H1 (cell line): ENCODE data around the gene UIMC1. TPM values are rescaled to one million over a fixed set of nuclear protein-coding genes. Genes with fewer than 3 reads are reported as not detected.

ENCODE experiments used
- CHD2 ChIP-seq: IDR thresholded peaks from 2 replicates; pipeline ENCODE4 v1.6.1; 2012; ENCODE audit warnings: low read length, improper control_type of control experiment
- HDAC2 ChIP-seq, 2 experiments: fragments of 300-600 bp in 1 of 2; sonication (generic) in 1 of 2; IDR thresholded peaks; 2 replicates each; pipeline ENCODE4 v1.6.1; 2011 to 2012; ENCODE audit warnings: low read depth in 2 of 2, low read length in 2 of 2, mild to moderate bottlenecking in 2 of 2, moderate library complexity in 2 of 2, borderline replicate concordance in 1 of 2, inconsistent platforms in 1 of 2
- KDM4A ChIP-seq: IDR thresholded peaks from one replicate; pipeline ENCODE4 v1.7.1; 2012; ENCODE audit warnings: low read depth, mild to moderate bottlenecking, moderate library complexity, low read length, inconsistent platforms; ENCODE audit not compliant: severe bottlenecking
- PHF8 ChIP-seq: fragments of 200-600 bp; sonication (generic); conservative IDR thresholded peaks from 2 replicates; pipeline ENCODE4 v1.7.1; 2012; ENCODE audit warnings: low read depth, mild to moderate bottlenecking, inconsistent platforms, low read length, moderate library complexity
- RNF2 ChIP-seq: fragments of 200-900, 300-1000 bp; sonication (generic); IDR thresholded peaks from 2 replicates; pipeline ENCODE4 v1.7.1; 2016; ENCODE audit warnings: borderline replicate concordance, low read depth, mild to moderate bottlenecking, antibody characterized with exemption, low read length; ENCODE audit not compliant: poor library complexity, severe bottlenecking; ENCODE audit errors: missing control alignments
- SIRT6 ChIP-seq: IDR thresholded peaks from one replicate; pipeline ENCODE4 v1.7.1; 2012; ENCODE audit warnings: low read length, inconsistent platforms
- TAF7 ChIP-seq: optimal IDR thresholded peaks from 2 replicates; pipeline ENCODE3; 2011; ENCODE audit warnings: low read depth, mild to moderate bottlenecking, inconsistent platforms, low read length, moderate library complexity, borderline replicate concordance
- TBP ChIP-seq: IDR thresholded peaks from 2 replicates; pipeline ENCODE4 v1.6.1; 2011; ENCODE audit warnings: low read depth, low read length, improper control_type of control experiment
- ZNF274 ChIP-seq: IDR thresholded peaks from 2 replicates; pipeline ENCODE4 v1.7.0; 2012; ENCODE audit warnings: low read length, borderline replicate concordance; ENCODE audit errors: extremely low read depth
- polyA plus RNA-seq, 7 experiments: library from polyadenylated mRNA; depleted of rRNA in 3 of 7; stranded (reverse) in 5 of 7; unstranded in 2 of 7; fragments of >200 nt in 5 of 7; fragments of 200-250 nt in 2 of 7; gene quantifications; 1 replicate in 5 of 7; 2 replicates in 1 of 7; 4 replicates in 1 of 7; pipeline versions ENCODE4 v1.2.1 to v1.2.3, GENCODE V29; 2011 to 2013; ENCODE audit warnings: missing spikeins in 2 of 7, mixed read lengths in 2 of 7
- total RNA-seq: library from RNA; stranded (reverse); fragmentation: NEBNext Ultra II Directional; extraction: Animal tissue kit (Norgen Biotek cat#: 25700); gene quantifications from 2 replicates; pipeline ENCODE4 v1.2.1, GENCODE V29; 2021
- TF ChIP-seq, protein P1 (sequence below): fragments of 300-600 bp; sonication (generic); IDR thresholded peaks from 2 replicates; pipeline ENCODE4 v1.7.1; 2012; ENCODE audit warnings: low read length, moderate library complexity, mild to moderate bottlenecking, inconsistent platforms; ENCODE audit not compliant: insufficient replicate concordance

UIMC1 gene
- total and polyA plus RNA-seq, 2 of the 8 experiments (the other 6 are each of a cell fraction or from before 2014, with no cell fraction given), result 12.8 to 43.7 TPM

DNA sequence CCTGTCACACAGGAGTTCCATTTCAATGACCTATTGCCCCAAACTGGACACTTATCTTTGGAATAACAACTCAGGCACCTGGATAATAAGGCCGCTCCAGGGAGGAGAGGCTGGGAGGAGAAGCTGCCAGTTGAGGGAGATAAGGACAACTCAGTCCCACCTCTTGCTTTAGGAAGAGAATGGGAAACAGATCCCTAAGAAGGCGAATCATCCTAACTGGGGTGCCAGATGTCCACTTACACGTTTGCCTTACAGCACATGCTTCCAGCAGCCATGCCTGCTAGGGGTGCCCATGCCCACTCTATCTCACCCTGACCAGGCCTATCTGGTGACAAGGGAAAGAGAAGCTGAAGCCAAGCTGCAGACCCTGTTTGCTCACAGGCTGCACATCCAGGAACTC lies 113.9 kb downstream of the UIMC1 start (continued):
- TF ChIP-seq KDM4A, result no peak
- no peak for TF ChIP-seq HDAC2 (IDR thresholded peaks at IDR 0.05; ENCODE audit: borderline replicate concordance in 1 of 2, low read depth in 2 of 2, low read length in 2 of 2)
- TF ChIP-seq CHD2, result no peak
- no peak for TF ChIP-seq ZNF274
- TF ChIP-seq, protein P1, sequence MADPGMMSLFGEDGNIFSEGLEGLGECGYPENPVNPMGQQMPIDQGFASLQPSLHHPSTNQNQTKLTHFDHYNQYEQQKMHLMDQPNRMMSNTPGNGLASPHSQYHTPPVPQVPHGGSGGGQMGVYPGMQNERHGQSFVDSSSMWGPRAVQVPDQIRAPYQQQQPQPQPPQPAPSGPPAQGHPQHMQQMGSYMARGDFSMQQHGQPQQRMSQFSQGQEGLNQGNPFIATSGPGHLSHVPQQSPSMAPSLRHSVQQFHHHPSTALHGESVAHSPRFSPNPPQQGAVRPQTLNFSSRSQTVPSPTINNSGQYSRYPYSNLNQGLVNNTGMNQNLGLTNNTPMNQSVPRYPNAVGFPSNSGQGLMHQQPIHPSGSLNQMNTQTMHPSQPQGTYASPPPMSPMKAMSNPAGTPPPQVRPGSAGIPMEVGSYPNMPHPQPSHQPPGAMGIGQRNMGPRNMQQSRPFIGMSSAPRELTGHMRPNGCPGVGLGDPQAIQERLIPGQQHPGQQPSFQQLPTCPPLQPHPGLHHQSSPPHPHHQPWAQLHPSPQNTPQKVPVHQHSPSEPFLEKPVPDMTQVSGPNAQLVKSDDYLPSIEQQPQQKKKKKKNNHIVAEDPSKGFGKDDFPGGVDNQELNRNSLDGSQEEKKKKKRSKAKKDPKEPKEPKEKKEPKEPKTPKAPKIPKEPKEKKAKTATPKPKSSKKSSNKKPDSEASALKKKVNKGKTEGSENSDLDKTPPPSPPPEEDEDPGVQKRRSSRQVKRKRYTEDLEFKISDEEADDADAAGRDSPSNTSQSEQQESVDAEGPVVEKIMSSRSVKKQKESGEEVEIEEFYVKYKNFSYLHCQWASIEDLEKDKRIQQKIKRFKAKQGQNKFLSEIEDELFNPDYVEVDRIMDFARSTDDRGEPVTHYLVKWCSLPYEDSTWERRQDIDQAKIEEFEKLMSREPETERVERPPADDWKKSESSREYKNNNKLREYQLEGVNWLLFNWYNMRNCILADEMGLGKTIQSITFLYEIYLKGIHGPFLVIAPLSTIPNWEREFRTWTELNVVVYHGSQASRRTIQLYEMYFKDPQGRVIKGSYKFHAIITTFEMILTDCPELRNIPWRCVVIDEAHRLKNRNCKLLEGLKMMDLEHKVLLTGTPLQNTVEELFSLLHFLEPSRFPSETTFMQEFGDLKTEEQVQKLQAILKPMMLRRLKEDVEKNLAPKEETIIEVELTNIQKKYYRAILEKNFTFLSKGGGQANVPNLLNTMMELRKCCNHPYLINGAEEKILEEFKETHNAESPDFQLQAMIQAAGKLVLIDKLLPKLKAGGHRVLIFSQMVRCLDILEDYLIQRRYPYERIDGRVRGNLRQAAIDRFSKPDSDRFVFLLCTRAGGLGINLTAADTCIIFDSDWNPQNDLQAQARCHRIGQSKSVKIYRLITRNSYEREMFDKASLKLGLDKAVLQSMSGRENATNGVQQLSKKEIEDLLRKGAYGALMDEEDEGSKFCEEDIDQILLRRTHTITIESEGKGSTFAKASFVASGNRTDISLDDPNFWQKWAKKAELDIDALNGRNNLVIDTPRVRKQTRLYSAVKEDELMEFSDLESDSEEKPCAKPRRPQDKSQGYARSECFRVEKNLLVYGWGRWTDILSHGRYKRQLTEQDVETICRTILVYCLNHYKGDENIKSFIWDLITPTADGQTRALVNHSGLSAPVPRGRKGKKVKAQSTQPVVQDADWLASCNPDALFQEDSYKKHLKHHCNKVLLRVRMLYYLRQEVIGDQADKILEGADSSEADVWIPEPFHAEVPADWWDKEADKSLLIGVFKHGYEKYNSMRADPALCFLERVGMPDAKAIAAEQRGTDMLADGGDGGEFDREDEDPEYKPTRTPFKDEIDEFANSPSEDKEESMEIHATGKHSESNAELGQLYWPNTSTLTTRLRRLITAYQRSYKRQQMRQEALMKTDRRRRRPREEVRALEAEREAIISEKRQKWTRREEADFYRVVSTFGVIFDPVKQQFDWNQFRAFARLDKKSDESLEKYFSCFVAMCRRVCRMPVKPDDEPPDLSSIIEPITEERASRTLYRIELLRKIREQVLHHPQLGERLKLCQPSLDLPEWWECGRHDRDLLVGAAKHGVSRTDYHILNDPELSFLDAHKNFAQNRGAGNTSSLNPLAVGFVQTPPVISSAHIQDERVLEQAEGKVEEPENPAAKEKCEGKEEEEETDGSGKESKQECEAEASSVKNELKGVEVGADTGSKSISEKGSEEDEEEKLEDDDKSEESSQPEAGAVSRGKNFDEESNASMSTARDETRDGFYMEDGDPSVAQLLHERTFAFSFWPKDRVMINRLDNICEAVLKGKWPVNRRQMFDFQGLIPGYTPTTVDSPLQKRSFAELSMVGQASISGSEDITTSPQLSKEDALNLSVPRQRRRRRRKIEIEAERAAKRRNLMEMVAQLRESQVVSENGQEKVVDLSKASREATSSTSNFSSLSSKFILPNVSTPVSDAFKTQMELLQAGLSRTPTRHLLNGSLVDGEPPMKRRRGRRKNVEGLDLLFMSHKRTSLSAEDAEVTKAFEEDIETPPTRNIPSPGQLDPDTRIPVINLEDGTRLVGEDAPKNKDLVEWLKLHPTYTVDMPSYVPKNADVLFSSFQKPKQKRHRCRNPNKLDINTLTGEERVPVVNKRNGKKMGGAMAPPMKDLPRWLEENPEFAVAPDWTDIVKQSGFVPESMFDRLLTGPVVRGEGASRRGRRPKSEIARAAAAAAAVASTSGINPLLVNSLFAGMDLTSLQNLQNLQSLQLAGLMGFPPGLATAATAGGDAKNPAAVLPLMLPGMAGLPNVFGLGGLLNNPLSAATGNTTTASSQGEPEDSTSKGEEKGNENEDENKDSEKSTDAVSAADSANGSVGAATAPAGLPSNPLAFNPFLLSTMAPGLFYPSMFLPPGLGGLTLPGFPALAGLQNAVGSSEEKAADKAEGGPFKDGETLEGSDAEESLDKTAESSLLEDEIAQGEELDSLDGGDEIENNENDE, result no peak
- no peak for TF ChIP-seq RNF2
- no peak for TF ChIP-seq TAF7
- TF ChIP-seq PHF8, result no peak
- TF ChIP-seq SIRT6, result no peak
- no peak for TF ChIP-seq TBP
- TF ChIP-seq, all 59 proteins: peak for 0
